Progenitor cell of endocrine pancreas (in vitro differentiated cells): ENCODE results near the gene FBXL20. TPM values are rescaled to one million over a fixed set of nuclear protein-coding genes. Genes with fewer than 3 reads are reported as not detected.
"Not testable (repeated sequence)": the region's sequence is repeated elsewhere in the genome, so short reads cannot be mapped to it uniquely, and the experiment has no call there.

Experiments used
- DNase-seq: peaks from one replicate; pipeline ENCODE4 v3.0.0; 2021; ENCODE audit warnings: low spot score; ENCODE audit not compliant: unreplicated experiment
- H3K27ac Mint-ChIP-seq: 2 replicates; pipeline ENCODE4 v1.8.0; 2021; ENCODE audit warnings: mild to moderate bottlenecking, moderate library complexity, mixed read lengths
- H3K27me3 Mint-ChIP-seq: 2 replicates; pipeline ENCODE4 v1.8.0; 2021; ENCODE audit warnings: mixed read lengths
- H3K36me3 Mint-ChIP-seq: 2 replicates; pipeline ENCODE4 v1.8.0; 2022; ENCODE audit warnings: mixed read lengths; ENCODE audit not compliant: insufficient read depth
- H3K4me1 Mint-ChIP-seq: 2 replicates; pipeline ENCODE4 v1.8.0; 2021; ENCODE audit warnings: low read depth, mixed read lengths
- H3K4me3 Mint-ChIP-seq: 2 replicates; pipeline ENCODE4 v1.8.0; 2021; ENCODE audit warnings: low read depth, mild to moderate bottlenecking, moderate library complexity, mixed read lengths
- H3K9me3 Mint-ChIP-seq: 2 replicates; pipeline ENCODE4 v1.8.0; 2021; ENCODE audit warnings: low read depth, mixed read lengths
- CTCF ChIP-seq: fragments of 200-600 bp; sonication (generic); IDR thresholded peaks from one replicate; pipeline ENCODE4 v1.5.0; 2021; ENCODE audit warnings: antibody characterized with exemption, mild to moderate bottlenecking; ENCODE audit not compliant: unreplicated experiment
- total RNA-seq: library from RNA; stranded (reverse); gene quantifications from 2 replicates; pipeline ENCODE4 v1.2.1, GENCODE V29; 2021

FBXL20 gene
- total RNA-seq, 1 donor from 2014 or later = 26.8 TPM

GRCh38 chr17:39380144-39380543 lies 21.3 kb downstream of the FBXL20 start:
- Mint-ChIP-seq H3K9me3 (no peaks in the 10 kb centered on the region), H3K4me1 (no peaks in the 10 kb centered on the region), H3K27ac (no peak overlapping the region), H3K4me3 (no peak overlapping the region), H3K27me3 (no peaks in the 10 kb centered on the region), H3K36me3 (no peaks in the 10 kb centered on the region)
- TF ChIP-seq CTCF = no peak
- DNase-seq = no peak

GRCh38 chr17:39376434-39376833 lies 25.0 kb downstream of the FBXL20 start:
- DNase-seq = no peak
- H3K4me3 Mint-ChIP-seq = no peak overlapping the region
- no peaks in the 10 kb centered on the region for H3K4me1 Mint-ChIP-seq
- H3K27me3 Mint-ChIP-seq = no peaks in the 10 kb centered on the region
- H3K27ac Mint-ChIP-seq = no peak overlapping the region
- H3K9me3 Mint-ChIP-seq = no peaks in the 10 kb centered on the region
- no peaks in the 10 kb centered on the region for H3K36me3 Mint-ChIP-seq
- TF ChIP-seq CTCF = no peak

- H3K9me3 Mint-ChIP-seq, H3K4me1 Mint-ChIP-seq, H3K4me3 Mint-ChIP-seq, H3K36me3 Mint-ChIP-seq, DNase-seq, H3K27me3 Mint-ChIP-seq, H3K27ac Mint-ChIP-seq: not testable (repeated sequence)
Observed at GRCh38 chr17:39367805-39368204, 33.6 kb downstream of the FBXL20 start.

- DNase-seq = no peak
- Mint-ChIP-seq H3K9me3 (no peaks in the 10 kb centered on the region), H3K27me3 (no peaks in the 10 kb centered on the region), H3K27ac (no peak overlapping the region), H3K4me1 (peaks cover 3% of the 10 kb centered on the region), H3K4me3 (no peak overlapping the region), H3K36me3 (no peaks in the 10 kb centered on the region)
- TF ChIP-seq CTCF = no peak
Observed at GRCh38 chr17:39365872-39366271, 35.6 kb downstream of the FBXL20 start.

- H3K36me3 Mint-ChIP-seq = no peaks in the 10 kb centered on the region
- no peak for DNase-seq
- H3K4me1 Mint-ChIP-seq = peaks cover 3% of the 10 kb centered on the region
- TF ChIP-seq CTCF = no peak
- no peak overlapping the region for H3K27ac Mint-ChIP-seq
- H3K9me3 Mint-ChIP-seq = no peaks in the 10 kb centered on the region
- no peak overlapping the region for H3K4me3 Mint-ChIP-seq
- H3K27me3 Mint-ChIP-seq = no peaks in the 10 kb centered on the region
Observed at GRCh38 chr17:39365242-39365641, 36.2 kb downstream of the FBXL20 start.

- Mint-ChIP-seq H3K27me3 (no peaks in the 10 kb centered on the region), H3K9me3 (no peaks in the 10 kb centered on the region), H3K36me3 (no peaks in the 10 kb centered on the region)
Observed at GRCh38 chr17:39364236-39365025, 37.0 kb downstream of the FBXL20 start.

More at GRCh38 chr17:39364236-39365025, 37.0 kb downstream of the FBXL20 start:
- DNase-seq = no peak
- no peak overlapping the region for H3K4me3 Mint-ChIP-seq
- H3K27ac Mint-ChIP-seq = no peak overlapping the region
- peaks cover 3% of the 10 kb centered on the region for H3K4me1 Mint-ChIP-seq
- no peak for TF ChIP-seq CTCF
